GM12878 (cell line): Measurements from ENCODE around the gene EDC4. TPM values are rescaled to one million over a fixed set of nuclear protein-coding genes. Genes with fewer than 3 reads are reported as not detected.

Experiments
- ATAC-seq: fragments of 200-7000 bp; cut with Tn5 transposase; 3 replicates; pipeline ENCODE4 v1.9.1; 2020; ENCODE audit warnings: mild to moderate bottlenecking, moderate library complexity
- BruUV-seq: library from RNA; stranded (reverse); fragments of 400-500 nt; replicated peaks from 2 replicates; lab custom pipeline; 2021; lab: Mats Ljungman, UMichigan
- CTCF ChIA-PET: fragments of 300-600 bp; sonication (Branson Sonifier 250); formaldehyde crosslinking; extraction: SDS; loops from one replicate; lab custom pipeline; 2021; ENCODE audit warnings: inconsistent platforms; lab: Yijun Ruan, JAX
- POLR2A ChIA-PET: fragments of 350-600 bp; formaldehyde crosslinking; extraction: SDS; loops from one replicate; lab custom pipeline; 2021; ENCODE audit warnings: inconsistent platforms; lab: Charles Lee
- RAD21 ChIA-PET: fragments of 300-600 bp; sonication (Branson Sonifier 250); formaldehyde crosslinking; loops from one replicate; lab custom pipeline; 2023; ENCODE audit warnings: antibody characterized with exemption; ENCODE audit not compliant: unreplicated experiment; lab: Charles Lee
- SMC1A ChIA-PET: fragments of 300-600 bp; sonication (Branson Sonifier 250); formaldehyde crosslinking; loops from one replicate; lab custom pipeline; 2023; ENCODE audit not compliant: unreplicated experiment, uncharacterized antibody; lab: Charles Lee
- DNase-seq: peaks from one replicate; pipeline ENCODE4 v3.0.0-alpha.2; 2011; ENCODE audit warnings: low read depth, low spot score
- FAIRE-seq: peaks from 3 replicates; lab custom pipeline; 2011; peaks lifted over from hg19 to GRCh38; lab: Jason Lieb, UNC
- H2AFZ ChIP-seq: 2 replicates; pipeline ENCODE4 v1.6.0; 2011; ENCODE audit warnings: low read depth, low read length, control low read depth; ENCODE audit not compliant: control insufficient read depth
- H3K27ac ChIP-seq: 2 replicates; pipeline ENCODE4 v1.5.1; 2011; ENCODE audit warnings: control low read depth; ENCODE audit not compliant: control insufficient read depth, insufficient read depth
- H3K27me3 ChIP-seq, 2 experiments: replicated peaks in 1 of 2; 2 replicates each; pipeline versions ENCODE4 v1.6.0 to v1.6.1; 2011; ENCODE audit warnings: low read length in 1 of 2; ENCODE audit not compliant: control insufficient read depth in 2 of 2, insufficient read depth in 2 of 2
- H3K36me3 ChIP-seq, 2 experiments: 2 replicates each; pipeline ENCODE4 v1.5.1; 2011; ENCODE audit warnings: low read length in 1 of 2; ENCODE audit not compliant: control insufficient read depth in 2 of 2, insufficient read depth in 2 of 2
- H3K4me1 ChIP-seq: 2 replicates; pipeline ENCODE4 v1.6.1; 2011; ENCODE audit warnings: mild to moderate bottlenecking, low read length, moderate library complexity, mixed read lengths; ENCODE audit not compliant: control insufficient read depth, insufficient read depth
- H3K4me2 ChIP-seq: 2 replicates; pipeline ENCODE4 v1.6.0; 2011; ENCODE audit warnings: control low read depth; ENCODE audit not compliant: control insufficient read depth, insufficient read depth
- H3K4me3 ChIP-seq: fragments of 200-600 bp; sonication (generic); 2 replicates; pipeline ENCODE4 v1.5.1; 2016
- H3K79me2 ChIP-seq: 2 replicates; pipeline ENCODE4 v1.6.0; 2011; ENCODE audit warnings: low read length; ENCODE audit not compliant: control insufficient read depth, insufficient read depth
- H3K9ac ChIP-seq: 2 replicates; pipeline ENCODE4 v1.8.0; 2011; ENCODE audit warnings: low read length, control low read depth, mixed read lengths; ENCODE audit not compliant: control insufficient read depth, insufficient read depth
- H3K9me3 ChIP-seq: replicated peaks from 3 replicates; pipeline ENCODE4 v1.5.1; 2011; ENCODE audit warnings: mild to moderate bottlenecking, low read length; ENCODE audit not compliant: control insufficient read depth, insufficient read depth
- H4K20me1 ChIP-seq: 2 replicates; pipeline ENCODE4 v1.6.0; 2011; ENCODE audit not compliant: control insufficient read depth, insufficient read depth
- ETV6 ChIP-seq, 2 experiments: fragments of 450-650 bp in 1 of 2; IDR thresholded peaks in 1 of 2; conservative IDR thresholded peaks in 1 of 2; 2 replicates each; pipeline ENCODE4 v1.6.1; 2014; ENCODE audit warnings: antibody characterized with exemption in 1 of 2, borderline replicate concordance in 1 of 2, low read depth in 1 of 2, mild to moderate bottlenecking in 1 of 2, moderate library complexity in 1 of 2
- MEF2B ChIP-seq: fragments of 450-650 bp; IDR thresholded peaks from 2 replicates; pipeline ENCODE4 v1.6.1; 2018; ENCODE audit warnings: mild to moderate bottlenecking, moderate library complexity; ENCODE audit not compliant: partially characterized antibody, poor library complexity, severe bottlenecking
- NFYB ChIP-seq: IDR thresholded peaks from 2 replicates; pipeline ENCODE4 v1.6.1; 2011; ENCODE audit warnings: low read depth, mild to moderate bottlenecking, low read length, improper control_type of control experiment, moderate library complexity; ENCODE audit not compliant: insufficient read depth
- NR2C2 ChIP-seq: IDR thresholded peaks from 2 replicates; pipeline ENCODE4 v1.6.1; 2011; ENCODE audit warnings: borderline replicate concordance, low read depth; ENCODE audit not compliant: control insufficient read depth, insufficient read length
- POLR2A ChIP-seq: IDR thresholded peaks from 2 replicates; pipeline ENCODE4 v1.6.1; 2011; ENCODE audit warnings: low read depth, mild to moderate bottlenecking, low read length
- SREBF2 ChIP-seq: IDR thresholded peaks from 2 replicates; pipeline ENCODE4 v1.6.1; 2012; ENCODE audit warnings: mild to moderate bottlenecking, low read length
- YY1 ChIP-seq: IDR thresholded peaks from 2 replicates; pipeline ENCODE4 v1.6.1; 2011; ENCODE audit warnings: low read depth, mild to moderate bottlenecking, low read length
- ZNF622 ChIP-seq: fragments of 450-650 bp; IDR thresholded peaks from 2 replicates; pipeline ENCODE4 v1.6.1; 2017; ENCODE audit warnings: mild to moderate bottlenecking, inconsistent platforms
- WGBS: methylation state at CpG from one replicate; pipeline ENCODE4 v1.1.6; 2016; ENCODE audit warnings: low lambda C conversion rate; ENCODE audit not compliant: insufficient replicate concordance, insufficient coverage; ENCODE audit errors: missing lambda C conversion rate; 5-methylcytosine and 5-hydroxymethylcytosine counted together
- in situ Hi-C: fragments of 300-500 bp; cut with MboI; formaldehyde crosslinking; loops from 9 replicates; pipeline ENCODE4 v1.14.3; 2018; ENCODE audit warnings: mixed read lengths
- intact Hi-C: fragments of 100-400 bp; cut with micrococcal nuclease; formaldehyde crosslinking; loops from one replicate; pipeline ENCODE4 v1.14.2; 2022; ENCODE audit not compliant: unreplicated experiment
- polyA plus RNA-seq, 11 experiments: library from polyadenylated mRNA; depleted of rRNA in 4 of 11; unstranded in 6 of 11; stranded (reverse) in 5 of 11; fragments of >200 nt; fragmentation: Nextera tagmentation in 4 of 11; fragmentation: Illumina TruSeq in 1 of 11; extraction: Ambion mirVana in 4 of 11; extraction: Trizol in 1 of 11; gene quantifications; 1 replicate in 1 of 11; 2 replicates in 10 of 11; pipeline versions ENCODE4 v1.2.1 to v1.2.3, GENCODE V29; 2011 to 2016; ENCODE audit warnings: inconsistent platforms in 2 of 11, missing spikeins in 2 of 11, low read depth in 1 of 11
- total RNA-seq, 4 experiments: library from RNA; depleted of rRNA in 3 of 4; stranded (reverse); fragments of >200 nt in 3 of 4; fragmentation: Illumina TruSeq in 1 of 4; extraction: Trizol in 1 of 4; gene quantifications; 2 replicates each; pipeline versions ENCODE4 v1.2.1 to v1.2.3, GENCODE V29; 2013 to 2021
- TF ChIP-seq, protein P1 (sequence below): IDR thresholded peaks from 2 replicates; pipeline ENCODE4 v1.6.1; 2011; ENCODE audit warnings: low read depth, mild to moderate bottlenecking, low read length, moderate library complexity, borderline replicate concordance; ENCODE audit errors: extremely low read depth
- TF ChIP-seq, protein P2 (sequence below): IDR thresholded peaks from 2 replicates; pipeline ENCODE4 v1.6.1; 2011; ENCODE audit warnings: borderline replicate concordance, low read depth, mild to moderate bottlenecking, moderate library complexity, low read length; ENCODE audit not compliant: insufficient read depth, poor library complexity, severe bottlenecking
- TF ChIP-seq, protein P3 (sequence below), 3 experiments: IDR thresholded peaks in 2 of 3; conservative IDR thresholded peaks in 1 of 3; 2 replicates each; pipeline ENCODE4 v1.5.1; 2011; ENCODE audit warnings: low read depth in 3 of 3, low read length in 3 of 3, mild to moderate bottlenecking in 3 of 3, control low read depth in 2 of 3, moderate library complexity in 2 of 3, inconsistent platforms in 1 of 3, mixed read lengths in 1 of 3; ENCODE audit not compliant: control insufficient read depth in 2 of 3, insufficient read depth in 1 of 3; ENCODE audit errors: extremely low read depth in 1 of 3

Gene EDC4
- total and polyA plus RNA-seq, 10 of the 15 experiments (the other 5 are each of a cell fraction or from before 2014, with no cell fraction given): 1.2 to 86.0 (median 53.4) TPM

DNA sequence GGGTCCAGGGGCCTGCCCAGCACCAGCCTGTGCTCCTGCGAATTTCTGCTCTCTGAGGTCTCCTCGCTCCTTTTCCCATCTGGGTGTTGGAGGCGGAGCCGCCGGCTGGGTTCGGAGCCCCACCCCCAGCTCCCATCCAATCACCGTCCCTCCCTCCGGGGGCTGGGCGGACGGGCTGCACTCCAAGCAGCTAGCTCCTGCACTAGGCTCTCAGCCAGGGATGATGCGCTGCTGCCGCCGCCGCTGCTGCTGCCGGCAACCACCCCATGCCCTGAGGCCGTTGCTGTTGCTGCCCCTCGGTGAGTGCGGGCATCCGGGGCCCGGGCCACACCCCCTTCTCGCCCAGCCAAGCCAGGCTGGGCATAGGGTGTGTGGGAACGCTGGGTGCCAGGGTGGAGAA lies 11.8 kb downstream of the EDC4 start, which contains the start of gene NRN1L:
Gene NRN1L, plus strand, starts transcription at position 202 of the 400 bp plus-strand sequence. Its CDS starts 19 bp downstream, at position 221.
- TF ChIP-seq ZNF622 (no peak), POLR2A (0 out of 2 replicates have a peak, but pooled peaks have one; percentile 39)
- TF ChIP-seq, all 136 proteins: peak for 1
- in situ Hi-C loops: no loop called here
- H3K27me3 ChIP-seq: no peaks in the 10 kb centered on the region
- intact Hi-C loops: loop anchor here (5.0 kb wide), 1 partner anchor 343 kb away; no protein-coding TSS in a partner anchor
- ChIA-PET SMC1A (interaction anchor here (1.3 to 2.2 kb wide), 5 partner anchors 8 to 234 kb away, joined by 3 to 14 read pairs (median 5); partner anchors contain the start of gene PSKH1), CTCF (interaction anchor here (0.9 to 5.6 kb wide), 13 partner anchors 8 to 156 kb away, joined by 3 to 39 read pairs (median 5); partner anchors contain the start of genes EDC4, NUTF2, PSKH1 and PSMB10), RAD21 (interaction anchor here (0.6 to 3.2 kb wide), 4 partner anchors 16 to 177 kb away, joined by 3 to 14 read pairs (median 4); no protein-coding TSS in a partner anchor), POLR2A (interaction anchor here (1.3 kb wide), 1 partner anchor 13 kb away, joined by 3 read pairs; no protein-coding TSS in a partner anchor)
- H3K9me3 ChIP-seq: no peaks in the 10 kb centered on the region
- no peaks in the 10 kb centered on the region for H3K4me1 ChIP-seq
- DNase-seq (no peak), ATAC-seq (no peak), FAIRE-seq (no peak)
- no peak within 1 kb of the TSS for H3K9ac ChIP-seq
- H4K20me1 ChIP-seq: no peaks in the 10 kb centered on the region
- no peak within 1 kb of the TSS for H2AFZ ChIP-seq
- no peak within 1 kb of the TSS for H3K4me3 ChIP-seq
- H3K27ac ChIP-seq: no peak within 1 kb of the TSS
- WGBS: 99% methylated on average over 22 of the region's 22 CpGs
- H3K36me3 ChIP-seq: peaks cover 9 to 39% of the 10 kb centered on the region in 2 experiments; a peak in 3 of 4 replicates
- H3K79me2 ChIP-seq: no peaks in the 10 kb centered on the region
- no peak within 1 kb of the TSS for H3K4me2 ChIP-seq
- no TSS peak for BruUV-seq

DNA sequence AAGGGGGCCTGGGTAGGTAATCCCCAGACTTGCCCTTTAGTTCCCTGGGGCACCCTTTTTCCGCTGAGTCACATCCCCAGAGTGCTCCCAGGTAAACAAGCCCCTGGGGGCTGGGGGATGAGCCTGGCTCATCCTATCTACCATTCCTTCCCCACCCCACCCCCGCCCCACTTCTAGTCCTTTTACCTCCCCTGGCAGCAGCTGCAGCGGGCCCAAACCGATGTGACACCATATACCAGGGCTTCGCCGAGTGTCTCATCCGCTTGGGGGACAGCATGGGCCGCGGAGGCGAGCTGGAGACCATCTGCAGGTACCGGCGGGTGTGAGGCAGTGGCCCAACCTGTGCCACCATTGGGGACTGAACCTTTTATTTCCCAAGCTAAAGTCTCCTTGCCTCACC lies 12.7 kb downstream of the EDC4 start:
- DNase-seq (no peak), ATAC-seq (no peak), FAIRE-seq (no peak)
- Histone ChIP-seq H3K4me2 (no peak overlapping the region), H3K4me3 (no peak overlapping the region), H3K4me1 (no peaks in the 10 kb centered on the region), H4K20me1 (no peaks in the 10 kb centered on the region), H3K27me3 (no peaks in the 10 kb centered on the region), H3K27ac (no peak overlapping the region), H3K36me3 (peaks cover 9 to 33% of the 10 kb centered on the region in 2 experiments; a peak in 3 of 4 replicates), H3K9ac (no peak overlapping the region), H3K79me2 (no peaks in the 10 kb centered on the region), H2AFZ (no peak overlapping the region), H3K9me3 (no peaks in the 10 kb centered on the region)
- 95% methylated on average over 9 of the region's 12 CpGs for WGBS
- in situ Hi-C loops: no loop called here
- intact Hi-C loops: no loop called here
- ChIA-PET POLR2A (interaction anchor here (1.3 kb wide), 1 partner anchor 12 kb away, joined by 3 read pairs; no protein-coding TSS in a partner anchor), SMC1A (interaction anchor here (2.1 kb wide), 1 partner anchor 155 kb away, joined by 10 read pairs; no protein-coding TSS in a partner anchor), RAD21 (no interaction called here), CTCF (interaction anchor here (2.4 to 5.6 kb wide), 3 partner anchors 11 to 156 kb away, joined by 5 to 39 read pairs (median 9); partner anchors contain the start of genes EDC4 and PSMB10)
- BruUV-seq: no TSS peak
- TF ChIP-seq ETV6 (conservative IDR thresholded peaks at IDR 0.05 in 1 of 2, IDR thresholded peaks at IDR 0.05 in 1 of 2; ENCODE audit: borderline replicate concordance in 1 of 2, low read depth in 1 of 2) (no peak), NR2C2 (no peak), MEF2B (no peak), YY1 (no peak), SREBF2 (no peak), NFYB (no peak)
- TF ChIP-seq, protein P1, sequence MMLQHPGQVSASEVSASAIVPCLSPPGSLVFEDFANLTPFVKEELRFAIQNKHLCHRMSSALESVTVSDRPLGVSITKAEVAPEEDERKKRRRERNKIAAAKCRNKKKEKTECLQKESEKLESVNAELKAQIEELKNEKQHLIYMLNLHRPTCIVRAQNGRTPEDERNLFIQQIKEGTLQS: no peak
- TF ChIP-seq, protein P2, sequence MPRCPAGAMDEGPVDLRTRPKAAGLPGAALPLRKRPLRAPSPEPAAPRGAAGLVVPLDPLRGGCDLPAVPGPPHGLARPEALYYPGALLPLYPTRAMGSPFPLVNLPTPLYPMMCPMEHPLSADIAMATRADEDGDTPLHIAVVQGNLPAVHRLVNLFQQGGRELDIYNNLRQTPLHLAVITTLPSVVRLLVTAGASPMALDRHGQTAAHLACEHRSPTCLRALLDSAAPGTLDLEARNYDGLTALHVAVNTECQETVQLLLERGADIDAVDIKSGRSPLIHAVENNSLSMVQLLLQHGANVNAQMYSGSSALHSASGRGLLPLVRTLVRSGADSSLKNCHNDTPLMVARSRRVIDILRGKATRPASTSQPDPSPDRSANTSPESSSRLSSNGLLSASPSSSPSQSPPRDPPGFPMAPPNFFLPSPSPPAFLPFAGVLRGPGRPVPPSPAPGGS: no peak
- TF ChIP-seq, protein P3, sequence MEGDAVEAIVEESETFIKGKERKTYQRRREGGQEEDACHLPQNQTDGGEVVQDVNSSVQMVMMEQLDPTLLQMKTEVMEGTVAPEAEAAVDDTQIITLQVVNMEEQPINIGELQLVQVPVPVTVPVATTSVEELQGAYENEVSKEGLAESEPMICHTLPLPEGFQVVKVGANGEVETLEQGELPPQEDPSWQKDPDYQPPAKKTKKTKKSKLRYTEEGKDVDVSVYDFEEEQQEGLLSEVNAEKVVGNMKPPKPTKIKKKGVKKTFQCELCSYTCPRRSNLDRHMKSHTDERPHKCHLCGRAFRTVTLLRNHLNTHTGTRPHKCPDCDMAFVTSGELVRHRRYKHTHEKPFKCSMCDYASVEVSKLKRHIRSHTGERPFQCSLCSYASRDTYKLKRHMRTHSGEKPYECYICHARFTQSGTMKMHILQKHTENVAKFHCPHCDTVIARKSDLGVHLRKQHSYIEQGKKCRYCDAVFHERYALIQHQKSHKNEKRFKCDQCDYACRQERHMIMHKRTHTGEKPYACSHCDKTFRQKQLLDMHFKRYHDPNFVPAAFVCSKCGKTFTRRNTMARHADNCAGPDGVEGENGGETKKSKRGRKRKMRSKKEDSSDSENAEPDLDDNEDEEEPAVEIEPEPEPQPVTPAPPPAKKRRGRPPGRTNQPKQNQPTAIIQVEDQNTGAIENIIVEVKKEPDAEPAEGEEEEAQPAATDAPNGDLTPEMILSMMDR (IDR thresholded peaks at IDR 0.05 in 2 of 3, conservative IDR thresholded peaks at IDR 0.05 in 1 of 3; ENCODE audit: control insufficient read depth in 2 of 3, extremely low read depth in 1 of 3, insufficient read depth in 1 of 3, low read depth in 3 of 3, low read length in 3 of 3): no peak
